Esophagus muscularis mucosa (tissue), 4 donors: Measurements from ENCODE around the gene HLA-DQA1. TPM values are rescaled to one million over a fixed set of nuclear protein-coding genes. Genes with fewer than 3 reads are reported as not detected.
"Not testable (repeated sequence)": the region's sequence is repeated elsewhere in the genome, so short reads cannot be mapped to it uniquely, and the experiment has no call there.

Source experiments
- DNase-seq: peaks from one replicate; pipeline ENCODE4 v3.0.0-alpha.2; 2017; ENCODE audit errors: extremely low spot score
- H3K27ac ChIP-seq, 4 donors: fragments of 200-600 bp; sonication (generic); replicated peaks in 1 of 4; 1 replicate in 3 of 4; 2 replicates in 1 of 4; pipeline ENCODE4 v1.5.1; 2016 to 2019; ENCODE audit warnings: mild to moderate bottlenecking in 1 of 4
- H3K27me3 ChIP-seq, 4 donors: fragments of 200-600 bp; sonication (generic); one replicate each; pipeline versions ENCODE4 v1.5.1 to v1.6.0; 2016 to 2019
- H3K36me3 ChIP-seq, 4 donors: fragments of 200-600 bp; sonication (generic); one replicate each; pipeline ENCODE4 v1.5.1; 2016 to 2019
- H3K4me1 ChIP-seq, 4 donors: fragments of 200-600 bp; sonication (generic); one replicate each; pipeline ENCODE4 v1.5.1; 2016 to 2019
- H3K4me3 ChIP-seq, 4 donors: fragments of 200-600 bp; sonication (generic); 1 replicate in 2 of 4; 2 replicates in 2 of 4; pipeline ENCODE4 v1.5.1; 2016 to 2019; ENCODE audit warnings: mild to moderate bottlenecking in 4 of 4, moderate library complexity in 1 of 4
- H3K9me3 ChIP-seq, 4 donors: fragments of 200-600 bp; sonication (generic); 1 replicate in 3 of 4; 2 replicates in 1 of 4; pipeline ENCODE4 v1.5.1; 2016 to 2019
- EP300 ChIP-seq: sonication (generic); formaldehyde crosslinking; IDR thresholded peaks from one replicate; pipeline ENCODE4 v1.6.1; 2017; ENCODE audit warnings: antibody characterized with exemption
- POLR2A ChIP-seq: fragments of 450-650 bp; IDR thresholded peaks from one replicate; pipeline ENCODE4 v1.6.1; 2017; ENCODE audit warnings: antibody characterized with exemption, moderate library complexity, mild to moderate bottlenecking, low read depth
- POLR2AphosphoS5 ChIP-seq, 2 donors: sonication (generic); formaldehyde crosslinking; IDR thresholded peaks; one replicate each; pipeline ENCODE4 v1.6.1; 2017; ENCODE audit warnings: antibody characterized with exemption in 2 of 2
- WGBS: methylation state at CpG from one replicate; pipeline ENCODE4 v1.1.5; 2018; 5-methylcytosine and 5-hydroxymethylcytosine counted together
- intact Hi-C: fragments of 100-400 bp; cut with DNase I; formaldehyde crosslinking; loops from one replicate; pipeline ENCODE4 v1.15.1; 2023
- total RNA-seq, 4 donors: library from RNA; depleted of rRNA; stranded (reverse); fragments of >200 nt; gene quantifications; one replicate each; pipeline versions ENCODE4 v1.1.0 to v1.2.1, GENCODE V29; 2016
- TF ChIP-seq, protein P1 (sequence below), 3 experiments: fragments of 200-600 bp in 2 of 3; fragments of 450-650 bp in 1 of 3; sonication (generic) in 2 of 3; IDR thresholded peaks; one replicate each; pipeline ENCODE4 v1.5.1; 2017 to 2019; ENCODE audit warnings: antibody characterized with exemption in 3 of 3, mild to moderate bottlenecking in 2 of 3, moderate library complexity in 1 of 3

Gene HLA-DQA1
- total RNA-seq, 4 donors from 2014 or later, result 0.97 to 8.4 (median 5.1) TPM

DNA sequence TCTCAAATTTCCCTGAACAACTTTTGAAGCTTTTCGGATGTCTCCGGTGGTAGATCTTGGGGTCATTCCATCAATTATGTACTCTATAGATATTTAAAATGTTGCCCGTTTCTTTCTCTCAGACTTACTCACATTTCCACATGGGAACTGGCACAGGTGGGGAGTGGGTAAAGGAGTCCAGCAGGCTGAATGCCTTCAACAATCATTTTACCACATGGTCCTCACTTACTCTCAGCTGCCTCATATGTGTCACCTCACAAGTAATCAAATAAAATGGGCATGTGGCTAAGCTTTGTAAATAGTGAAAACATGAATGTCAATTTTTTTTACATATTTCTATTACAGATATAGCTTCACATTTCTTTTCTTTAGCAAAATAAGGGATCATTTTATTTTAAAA, 677 bp downstream of the HLA-DQA1 start:
- intact Hi-C loops, result no loop called here
- Histone ChIP-seq H3K27me3 (no peaks in the 10 kb centered on the region), H3K9me3 (no peaks in the 10 kb centered on the region), H3K4me1 (no peaks in the 10 kb centered on the region), H3K4me3 (no peak overlapping the region), H3K36me3 (no peaks in the 10 kb centered on the region), H3K27ac (no peak overlapping the region)
- no peak for DNase-seq
- TF ChIP-seq POLR2AphosphoS5 (IDR thresholded peaks at IDR 0.05) (no peak), EP300 (no peak), POLR2A (no peak)
- TF ChIP-seq, protein P1, sequence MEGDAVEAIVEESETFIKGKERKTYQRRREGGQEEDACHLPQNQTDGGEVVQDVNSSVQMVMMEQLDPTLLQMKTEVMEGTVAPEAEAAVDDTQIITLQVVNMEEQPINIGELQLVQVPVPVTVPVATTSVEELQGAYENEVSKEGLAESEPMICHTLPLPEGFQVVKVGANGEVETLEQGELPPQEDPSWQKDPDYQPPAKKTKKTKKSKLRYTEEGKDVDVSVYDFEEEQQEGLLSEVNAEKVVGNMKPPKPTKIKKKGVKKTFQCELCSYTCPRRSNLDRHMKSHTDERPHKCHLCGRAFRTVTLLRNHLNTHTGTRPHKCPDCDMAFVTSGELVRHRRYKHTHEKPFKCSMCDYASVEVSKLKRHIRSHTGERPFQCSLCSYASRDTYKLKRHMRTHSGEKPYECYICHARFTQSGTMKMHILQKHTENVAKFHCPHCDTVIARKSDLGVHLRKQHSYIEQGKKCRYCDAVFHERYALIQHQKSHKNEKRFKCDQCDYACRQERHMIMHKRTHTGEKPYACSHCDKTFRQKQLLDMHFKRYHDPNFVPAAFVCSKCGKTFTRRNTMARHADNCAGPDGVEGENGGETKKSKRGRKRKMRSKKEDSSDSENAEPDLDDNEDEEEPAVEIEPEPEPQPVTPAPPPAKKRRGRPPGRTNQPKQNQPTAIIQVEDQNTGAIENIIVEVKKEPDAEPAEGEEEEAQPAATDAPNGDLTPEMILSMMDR (IDR thresholded peaks at IDR 0.05), result no peak
- WGBS, result 82% methylated on average over 3 of the region's 3 CpGs

DNA sequence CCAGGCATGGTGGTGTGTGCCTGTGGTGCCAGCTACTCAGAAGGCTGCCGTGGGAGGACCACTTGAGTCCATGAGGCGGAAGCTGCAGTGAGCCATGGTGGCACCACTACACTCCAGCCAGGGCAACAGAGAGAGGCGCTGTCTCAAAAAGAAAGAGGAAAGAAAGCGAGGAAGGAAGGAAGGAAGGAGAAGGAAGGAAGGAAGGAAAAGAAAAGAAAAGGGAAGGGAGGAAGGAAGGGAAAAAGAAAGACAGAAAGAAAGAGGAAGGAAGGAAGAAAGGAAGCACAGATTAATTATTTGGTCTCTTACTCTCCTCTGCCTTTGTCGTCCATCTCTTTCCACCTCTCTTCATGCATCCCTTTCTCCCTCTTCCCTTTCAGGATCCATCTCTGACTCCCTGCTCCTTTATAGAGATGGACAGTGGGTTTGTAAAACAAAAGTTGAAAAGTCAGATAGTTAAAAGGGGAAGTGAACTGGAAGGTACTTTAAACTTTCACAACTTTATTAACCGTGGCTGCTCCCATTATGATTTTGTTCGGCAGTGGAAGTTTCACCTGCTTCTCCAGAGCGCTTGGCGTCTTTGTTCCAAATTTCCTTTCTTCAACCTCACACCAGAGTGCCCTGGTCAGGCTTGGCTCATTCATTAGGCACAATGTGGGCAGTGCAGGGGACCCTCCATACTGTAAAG, 1.5 kb downstream of the HLA-DQA1 start:
- H3K9me3 ChIP-seq, result no peaks in the 10 kb centered on the region
- no peaks in the 10 kb centered on the region for H3K36me3 ChIP-seq
- no peaks in the 10 kb centered on the region for H3K27me3 ChIP-seq
- 53% methylated on average over 9 of the region's 9 CpGs for WGBS
- intact Hi-C loops, result no loop called here
- no peak for TF ChIP-seq POLR2A
- TF ChIP-seq POLR2AphosphoS5 (IDR thresholded peaks at IDR 0.05), result no peak
- TF ChIP-seq EP300, result no peak
- TF ChIP-seq, protein P1 (IDR thresholded peaks at IDR 0.05), result no peak
- DNase-seq, result no peak
- no peaks in the 10 kb centered on the region for H3K4me1 ChIP-seq
- no peak overlapping the region for H3K27ac ChIP-seq
- H3K4me3 ChIP-seq, result no peak overlapping the region

- H3K27ac ChIP-seq, result no peak overlapping the region
- no peaks in the 10 kb centered on the region for H3K36me3 ChIP-seq
- H3K9me3 ChIP-seq, result no peaks in the 10 kb centered on the region
- no peaks in the 10 kb centered on the region for H3K4me1 ChIP-seq
- DNase-seq, result no peak
- 41% methylated on average over 8 of the region's 8 CpGs for WGBS
- TF ChIP-seq POLR2A, result no peak
- H3K27me3 ChIP-seq, result no peaks in the 10 kb centered on the region
- intact Hi-C loops, result loop anchor here (5.0 kb wide), 1 partner anchor 108 kb away; no protein-coding TSS in a partner anchor
- no peak overlapping the region for H3K4me3 ChIP-seq
Observed at GRCh38 chr6:32639440-32640394, 2.5 kb downstream of the HLA-DQA1 start.

GRCh38 chr6:32641122-32641521, 3.9 kb downstream of the HLA-DQA1 start:
- H3K4me1 ChIP-seq, result no peaks in the 10 kb centered on the region
- H3K9me3 ChIP-seq, result no peaks in the 10 kb centered on the region
- H3K4me3 ChIP-seq, result no peak overlapping the region
- intact Hi-C loops, result loop anchor here (5.0 kb wide), 1 partner anchor 106 kb away; no protein-coding TSS in a partner anchor
- no peak overlapping the region for H3K27ac ChIP-seq
- TF ChIP-seq EP300 (no peak), POLR2AphosphoS5 (IDR thresholded peaks at IDR 0.05) (no peak), POLR2A (no peak)
- TF ChIP-seq, protein P1 (IDR thresholded peaks at IDR 0.05), result no peak
- WGBS, result 62% methylated on average over 6 of the region's 6 CpGs
- no peaks in the 10 kb centered on the region for H3K27me3 ChIP-seq
- H3K36me3 ChIP-seq, result no peaks in the 10 kb centered on the region
- no peak for DNase-seq

DNA sequence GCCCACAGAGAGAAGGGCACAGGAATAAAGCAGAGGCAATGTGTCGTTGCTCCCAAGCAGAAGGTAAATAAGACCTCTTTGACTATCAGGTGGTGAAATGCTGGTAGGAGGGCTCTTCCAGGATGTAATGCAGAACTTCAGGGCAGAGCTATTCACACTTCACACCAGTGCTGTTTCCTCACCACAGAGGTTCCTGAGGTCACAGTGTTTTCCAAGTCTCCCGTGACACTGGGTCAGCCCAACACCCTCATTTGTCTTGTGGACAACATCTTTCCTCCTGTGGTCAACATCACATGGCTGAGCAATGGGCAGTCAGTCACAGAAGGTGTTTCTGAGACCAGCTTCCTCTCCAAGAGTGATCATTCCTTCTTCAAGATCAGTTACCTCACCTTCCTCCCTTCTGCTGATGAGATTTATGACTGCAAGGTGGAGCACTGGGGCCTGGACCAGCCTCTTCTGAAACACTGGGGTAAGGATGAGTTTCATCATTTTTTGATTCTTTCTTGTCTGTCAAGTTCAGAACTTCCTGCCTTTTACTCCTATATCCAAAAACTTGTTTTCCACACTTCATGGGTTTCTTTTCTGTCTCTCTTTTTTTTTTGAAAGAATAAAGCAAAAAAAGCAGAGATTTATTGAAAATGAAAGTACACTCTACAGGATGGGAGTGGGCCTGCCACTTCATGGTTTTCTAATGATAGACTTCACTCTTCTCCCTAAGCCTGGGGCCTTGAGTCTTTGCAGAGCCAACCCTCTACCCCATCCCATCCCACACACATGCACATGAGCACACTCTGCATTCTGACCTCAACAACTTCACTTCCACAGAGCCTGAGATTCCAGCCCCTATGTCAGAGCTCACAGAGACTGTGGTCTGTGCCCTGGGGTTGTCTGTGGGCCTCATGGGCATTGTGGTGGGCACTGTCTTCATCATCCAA, 4.8 kb downstream of the HLA-DQA1 start:
- not testable (repeated sequence) for H3K4me1 ChIP-seq, H3K9me3 ChIP-seq, H3K27me3 ChIP-seq, H3K4me3 ChIP-seq, H3K27ac ChIP-seq, DNase-seq, H3K36me3 ChIP-seq
- intact Hi-C loops, result loop anchor here (5.0 kb wide), 1 partner anchor 105 kb away; no protein-coding TSS in a partner anchor
- WGBS, result 71% methylated on average over 2 of the region's 2 CpGs
